HepG2 (cell line): ENCODE measurements around the gene CTDSP1. TPM values are rescaled to one million over a fixed set of nuclear protein-coding genes. Genes with fewer than 3 reads are reported as not detected.

Experiments
- BATF2 ChIP-seq: sonication (generic); formaldehyde crosslinking; IDR thresholded peaks from 2 replicates; pipeline ENCODE4 v1.8.0; 2022; ENCODE audit warnings: mild to moderate bottlenecking, missing genetic modification reagents, moderate library complexity
- GABPB1 ChIP-seq: IDR thresholded peaks from 2 replicates; pipeline ENCODE4 v1.6.1; 2016; ENCODE audit warnings: mild to moderate bottlenecking, missing genetic modification reagents, moderate library complexity, missing compliant biosample characterization
- GTF3A ChIP-seq: sonication (generic); formaldehyde crosslinking; conservative IDR thresholded peaks from 2 replicates; pipeline ENCODE4 v1.4.0; 2020; ENCODE audit warnings: mild to moderate bottlenecking, missing genetic modification reagents
- HNRNPL ChIP-seq: fragments of 200-400 bp; formaldehyde crosslinking; IDR thresholded peaks from 2 replicates; pipeline ENCODE4 v1.6.1; 2017; ENCODE audit warnings: mild to moderate bottlenecking, low read depth, low read length
- KAT8 ChIP-seq: IDR thresholded peaks from 2 replicates; pipeline ENCODE4 v1.6.1; 2016; ENCODE audit warnings: missing genetic modification reagents, missing compliant biosample characterization
- KDM5B ChIP-seq: sonication (generic); formaldehyde crosslinking; IDR thresholded peaks from 2 replicates; pipeline ENCODE4 v1.4.0; 2020; ENCODE audit warnings: missing genetic modification reagents, mild to moderate bottlenecking, borderline replicate concordance
- LBX2 ChIP-seq: sonication (generic); formaldehyde crosslinking; IDR thresholded peaks from 2 replicates; pipeline ENCODE4 v1.5.0; 2020; ENCODE audit warnings: missing genetic modification reagents, mild to moderate bottlenecking, borderline replicate concordance
- MBNL3 ChIP-seq: fragments of 250-450 bp; sonication (Bioruptor Pico); conservative IDR thresholded peaks from 2 replicates; pipeline ENCODE4 v1.8.0; 2022; ENCODE audit warnings: mild to moderate bottlenecking, inconsistent platforms
- NAIF1 ChIP-seq: sonication (generic); formaldehyde crosslinking; IDR thresholded peaks from 2 replicates; pipeline ENCODE4 v1.5.0; 2020; ENCODE audit warnings: mild to moderate bottlenecking, missing genetic modification reagents, borderline replicate concordance
- NCOR1 ChIP-seq: fragments of 200-600 bp; sonication (generic); IDR thresholded peaks from 2 replicates; pipeline ENCODE4 v1.7.0; 2017; ENCODE audit warnings: antibody characterized with exemption, low read length, borderline replicate concordance
- NFE2L1 ChIP-seq: sonication (generic); formaldehyde crosslinking; IDR thresholded peaks from 2 replicates; pipeline ENCODE4 v1.4.0; 2020; ENCODE audit warnings: missing genetic modification reagents, mild to moderate bottlenecking, borderline replicate concordance
- PLRG1 ChIP-seq: fragments of 450-650 bp; conservative IDR thresholded peaks from 2 replicates; pipeline ENCODE4 v1.6.1; 2016
- PRDM10 ChIP-seq: sonication (generic); formaldehyde crosslinking; IDR thresholded peaks from 2 replicates; pipeline ENCODE4 v1.4.0; 2020; ENCODE audit warnings: low read depth, missing genetic modification reagents
- PREB ChIP-seq: sonication (generic); formaldehyde crosslinking; IDR thresholded peaks from 2 replicates; pipeline ENCODE4 v1.4.0; 2020; ENCODE audit warnings: missing genetic modification reagents
- SNAI1 ChIP-seq: sonication (generic); formaldehyde crosslinking; IDR thresholded peaks from 2 replicates; pipeline ENCODE4 v1.5.0; 2020; ENCODE audit warnings: mild to moderate bottlenecking, missing genetic modification reagents, borderline replicate concordance
- SRSF1 ChIP-seq: fragments of 200-400 bp; formaldehyde crosslinking; optimal IDR thresholded peaks from 2 replicates; pipeline ENCODE3; 2017; ENCODE audit warnings: mild to moderate bottlenecking, low read depth, low read length, moderate library complexity
- THYN1 ChIP-seq: sonication (generic); formaldehyde crosslinking; IDR thresholded peaks from 2 replicates; pipeline ENCODE4 v1.8.1; 2023; ENCODE audit warnings: low read depth, mild to moderate bottlenecking, moderate library complexity, missing genetic modification reagents, borderline replicate concordance
- ZNF280B ChIP-seq: sonication (generic); formaldehyde crosslinking; IDR thresholded peaks from 2 replicates; pipeline ENCODE4 v1.5.0; 2020; ENCODE audit warnings: missing genetic modification reagents, mild to moderate bottlenecking, borderline replicate concordance
- ZNF546 ChIP-seq: sonication (generic); formaldehyde crosslinking; conservative IDR thresholded peaks from 2 replicates; pipeline ENCODE4 v1.8.1; 2023; ENCODE audit warnings: mild to moderate bottlenecking, missing genetic modification reagents
- ZNF766 ChIP-seq: sonication (generic); formaldehyde crosslinking; IDR thresholded peaks from 2 replicates; pipeline ENCODE4 v1.5.0; 2020; ENCODE audit warnings: missing genetic modification reagents, borderline replicate concordance
- ZNF841 ChIP-seq: sonication (generic); formaldehyde crosslinking; IDR thresholded peaks from 2 replicates; pipeline ENCODE4 v1.8.1; 2023; ENCODE audit warnings: missing genetic modification reagents, borderline replicate concordance
- polyA plus RNA-seq, 8 experiments: library from polyadenylated mRNA; depleted of rRNA in 3 of 8; stranded (reverse) in 7 of 8; unstranded in 1 of 8; fragments of >200 nt; fragmentation: Illumina TruSeq in 4 of 8; extraction: Trizol in 4 of 8; gene quantifications; 2 replicates each; pipeline versions ENCODE4 v1.2.1 to v1.2.3, GENCODE V29; 2011 to 2016; ENCODE audit warnings: low read depth in 4 of 8, missing spikeins in 1 of 8, mixed read lengths in 1 of 8; ENCODE audit not compliant: insufficient read depth in 1 of 8
- total RNA-seq, 5 experiments: library from RNA; depleted of rRNA; stranded (reverse); fragments of >200 nt; fragmentation: Illumina TruSeq; extraction: Trizol; gene quantifications; 2 replicates each; pipeline ENCODE4 v1.2.3, GENCODE V29; 2016; ENCODE audit warnings: low read depth in 1 of 5

The CTDSP1 gene
- total and polyA plus RNA-seq, 2 of the 13 experiments (the other 11 are each of a cell fraction or from before 2014, with no cell fraction given): 91.0 to 268 TPM

- TF ChIP-seq ZNF280B: peak; percentile 88
- peak; percentile 81 for TF ChIP-seq KDM5B
- TF ChIP-seq ZNF546 (CRISPR knock-in tag): no peak
- peak; percentile 88 for TF ChIP-seq KAT8 (CRISPR knock-in tag)
- no peak for TF ChIP-seq NFE2L1 (CRISPR knock-in tag)
- TF ChIP-seq MBNL3 (CRISPR knock-in tag): no peak
- peak; percentile 49; the same call in 1 of the 2 replicates for TF ChIP-seq HNRNPL
- peak; percentile 80; the same call in 1 of the 2 replicates for TF ChIP-seq NCOR1
- TF ChIP-seq PREB: no peak
- TF ChIP-seq GTF3A: peak; percentile 75; the same call in 1 of the 2 replicates
- TF ChIP-seq THYN1 (CRISPR knock-in tag): no peak
- peak; percentile 87; the same call in 1 of the 2 replicates for TF ChIP-seq SNAI1
- no peak for TF ChIP-seq BATF2 (CRISPR knock-in tag)
- TF ChIP-seq SRSF1: peak; percentile 42
- TF ChIP-seq ZNF841 (CRISPR knock-in tag): no peak
- TF ChIP-seq PLRG1: no peak
- TF ChIP-seq NAIF1 (CRISPR knock-in tag): peak; percentile 80; the same call in 1 of the 2 replicates
- no peak; the same call in 1 of the 2 replicates for TF ChIP-seq LBX2
- peak; percentile 70; the same call in 1 of the 2 replicates for TF ChIP-seq PRDM10 (CRISPR knock-in tag)
- TF ChIP-seq GABPB1 (CRISPR knock-in tag): peak; percentile 90
- peak; percentile 64; the same call in 1 of the 2 replicates for TF ChIP-seq ZNF766
Observed at GRCh38 chr2:218395826-218396687, 3.6 kb upstream of the CTDSP1 start (continued).
